Activated T-helper 1 cell treated with anti-CD3 and anti-CD28 coated beads, Interleukin-12 subunit alpha, Interleukin-12 subunit beta, Interleukin-2, Interleukin-4 antibody, amounts not matched to agents 30 ng/mL and 10 ng/mL and 1 ng/mL, durations not matched to agents 14 hours and 24 hours and 36 hours (primary cell): ENCODE data around the gene ODF2L. TPM values are rescaled to one million over a fixed set of nuclear protein-coding genes. Genes with fewer than 3 reads are reported as not detected.

Experiments used
- DNase-seq: peaks from one replicate; pipeline ENCODE4 v3.0.0; 2021; ENCODE audit warnings: low spot score
- H3K27ac Mint-ChIP-seq: one replicate; pipeline ENCODE4 v1.8.0; 2021; ENCODE audit warnings: mild to moderate bottlenecking, mixed read lengths
- H3K27me3 Mint-ChIP-seq: one replicate; pipeline ENCODE4 v1.8.0; 2022; ENCODE audit warnings: mild to moderate bottlenecking, moderate library complexity, mixed read lengths; ENCODE audit not compliant: insufficient read depth
- H3K36me3 Mint-ChIP-seq: one replicate; pipeline ENCODE4 v1.8.0; 2021; ENCODE audit warnings: low read depth, mixed read lengths
- H3K4me1 Mint-ChIP-seq: one replicate; pipeline ENCODE4 v1.8.0; 2021; ENCODE audit warnings: low read depth, mixed read lengths
- H3K4me3 Mint-ChIP-seq: one replicate; pipeline ENCODE4 v1.8.0; 2021; ENCODE audit warnings: mild to moderate bottlenecking, moderate library complexity, mixed read lengths
- H3K9me3 Mint-ChIP-seq: one replicate; pipeline ENCODE4 v1.8.0; 2021; ENCODE audit warnings: mixed read lengths
- intact Hi-C: fragments of 100-400 bp; cut with micrococcal nuclease; formaldehyde crosslinking; loops from one replicate; pipeline ENCODE4 v1.15.1; 2024
- total RNA-seq: library from RNA; stranded (reverse); gene quantifications from 2 replicates; pipeline ENCODE4 v1.2.3, GENCODE V29; 2022

Gene ODF2L, protein sequence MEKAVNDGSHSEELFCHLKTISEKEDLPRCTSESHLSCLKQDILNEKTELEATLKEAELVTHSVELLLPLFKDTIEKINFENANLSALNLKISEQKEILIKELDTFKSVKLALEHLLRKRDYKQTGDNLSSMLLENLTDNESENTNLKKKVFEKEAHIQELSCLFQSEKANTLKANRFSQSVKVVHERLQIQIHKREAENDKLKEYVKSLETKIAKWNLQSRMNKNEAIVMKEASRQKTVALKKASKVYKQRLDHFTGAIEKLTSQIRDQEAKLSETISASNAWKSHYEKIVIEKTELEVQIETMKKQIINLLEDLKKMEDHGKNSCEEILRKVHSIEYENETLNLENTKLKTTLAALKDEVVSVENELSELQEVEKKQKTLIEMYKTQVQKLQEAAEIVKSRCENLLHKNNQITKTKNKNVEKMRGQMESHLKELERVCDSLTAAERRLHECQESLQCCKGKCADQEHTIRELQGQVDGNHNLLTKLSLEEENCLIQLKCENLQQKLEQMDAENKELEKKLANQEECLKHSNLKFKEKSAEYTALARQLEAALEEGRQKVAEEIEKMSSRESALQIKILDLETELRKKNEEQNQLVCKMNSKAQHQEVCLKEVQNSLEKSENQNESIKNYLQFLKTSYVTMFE
- total RNA-seq, result 21.0 and 22.4 TPM in 2 replicates

GRCh38 chr1:86395751-86396497 is at the start of gene ODF2L:
TSS of gene ODF2L (minus strand) at chr1:86396323. CDS start at chr1:86387027, 9,296 bp downstream.
- H3K9me3 Mint-ChIP-seq, result peaks cover 7% of the 10 kb centered on the region
- H3K27me3 Mint-ChIP-seq, result no peaks in the 10 kb centered on the region
- peak; percentile 90 for DNase-seq
- intact Hi-C loops, result loop anchor here (1.0 to 10.0 kb wide), 10 partner anchors 8 to 1121 kb away; partner anchors contain the start of genes BCL10, HS2ST1, SELENOF and SH3GLB1
- H3K4me3 Mint-ChIP-seq, result peak within 1 kb of the TSS; percentile 97
- peak within 1 kb of the TSS; percentile 96 for H3K27ac Mint-ChIP-seq
- peaks cover 54% of the 10 kb centered on the region for H3K4me1 Mint-ChIP-seq
- H3K36me3 Mint-ChIP-seq, result peaks cover 12% of the 10 kb centered on the region

- Mint-ChIP-seq H3K4me3 (no peak overlapping the region), H3K27me3 (peaks cover 16% of the 10 kb centered on the region)
Measured at GRCh38 chr1:86445919-86446318, 49.8 kb upstream of the ODF2L start.

GRCh38 chr1:86441997-86442396 is 45.9 kb upstream of the ODF2L start:
- H3K9me3 Mint-ChIP-seq, result no peaks in the 10 kb centered on the region
- intact Hi-C loops, result no loop called here
- H3K27ac Mint-ChIP-seq, result no peak overlapping the region
- H3K36me3 Mint-ChIP-seq, result no peaks in the 10 kb centered on the region
- H3K4me3 Mint-ChIP-seq, result no peak overlapping the region
- peaks cover 11% of the 10 kb centered on the region for H3K27me3 Mint-ChIP-seq
- H3K4me1 Mint-ChIP-seq, result no peaks in the 10 kb centered on the region
- no peak for DNase-seq

More at GRCh38 chr1:86445919-86446318, 49.8 kb upstream of the ODF2L start:
- Mint-ChIP-seq H3K9me3 (no peaks in the 10 kb centered on the region), H3K27ac (no peak overlapping the region), H3K4me1 (no peaks in the 10 kb centered on the region), H3K36me3 (no peaks in the 10 kb centered on the region)
- no peak for DNase-seq
- intact Hi-C loops, result no loop called here

DNA sequence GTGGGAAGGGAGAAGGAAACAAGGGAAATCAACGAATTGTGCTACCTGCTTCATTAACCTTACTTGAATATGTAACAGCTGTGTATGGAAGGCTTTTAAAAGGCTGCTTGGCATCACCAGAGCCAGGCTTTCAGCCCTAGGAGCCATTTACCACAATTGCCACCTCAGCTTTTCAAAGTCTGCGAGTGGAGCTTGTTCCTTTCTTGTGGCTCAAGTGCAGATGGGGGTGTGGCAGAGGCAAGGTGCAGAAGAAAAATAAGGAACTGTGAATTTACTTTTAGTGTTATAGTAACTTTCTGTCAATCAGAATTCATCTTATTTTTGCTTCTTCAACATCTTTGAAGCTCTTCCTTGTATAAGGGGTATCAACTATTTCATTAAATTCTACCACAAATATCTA is 45.5 kb upstream of the ODF2L start:
- H3K4me3 Mint-ChIP-seq, result no peak overlapping the region
- no peak overlapping the region for H3K27ac Mint-ChIP-seq
- H3K9me3 Mint-ChIP-seq, result no peaks in the 10 kb centered on the region
- no peaks in the 10 kb centered on the region for H3K4me1 Mint-ChIP-seq
- no peaks in the 10 kb centered on the region for H3K36me3 Mint-ChIP-seq
- peaks cover 9% of the 10 kb centered on the region for H3K27me3 Mint-ChIP-seq
- DNase-seq, result no peak
- intact Hi-C loops, result no loop called here

- Mint-ChIP-seq H3K9me3 (no peaks in the 10 kb centered on the region), H3K4me3 (no peak overlapping the region), H3K4me1 (no peaks in the 10 kb centered on the region), H3K27ac (no peak overlapping the region), H3K36me3 (no peaks in the 10 kb centered on the region), H3K27me3 (peaks cover 11% of the 10 kb centered on the region)
- no peak for DNase-seq
- intact Hi-C loops, result no loop called here
Measured at GRCh38 chr1:86436041-86436440, 39.9 kb upstream of the ODF2L start.

GRCh38 chr1:86435327-86435726 is 39.2 kb upstream of the ODF2L start:
- DNase-seq, result no peak
- Mint-ChIP-seq H3K4me1 (no peaks in the 10 kb centered on the region), H3K27me3 (peaks cover 11% of the 10 kb centered on the region), H3K36me3 (no peaks in the 10 kb centered on the region), H3K27ac (no peak overlapping the region), H3K4me3 (no peak overlapping the region), H3K9me3 (no peaks in the 10 kb centered on the region)
- intact Hi-C loops, result no loop called here

DNA sequence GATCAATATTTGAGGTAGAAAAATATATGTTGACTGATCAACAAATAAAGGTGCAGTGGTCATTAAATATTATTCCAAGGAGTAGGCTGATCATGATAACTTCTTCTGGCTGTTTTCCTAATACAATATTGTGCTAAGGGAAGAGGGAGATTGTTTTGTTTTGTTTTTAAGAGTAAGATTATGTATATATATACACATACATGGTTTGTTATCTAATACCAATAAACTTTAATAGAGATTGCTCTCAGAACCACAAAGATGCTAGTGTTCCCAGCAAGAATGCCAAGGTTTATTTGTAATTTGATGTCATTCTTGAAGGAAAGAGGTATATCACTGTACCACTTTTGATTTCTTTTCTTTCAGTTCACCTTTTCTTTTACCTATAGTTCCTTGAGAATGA is 37.9 kb upstream of the ODF2L start:
- Mint-ChIP-seq H3K36me3 (no peaks in the 10 kb centered on the region), H3K9me3 (no peaks in the 10 kb centered on the region), H3K27me3 (peaks cover 8% of the 10 kb centered on the region), H3K27ac (no peak overlapping the region), H3K4me3 (no peak overlapping the region), H3K4me1 (no peaks in the 10 kb centered on the region)
- intact Hi-C loops, result no loop called here
- no peak for DNase-seq

DNA sequence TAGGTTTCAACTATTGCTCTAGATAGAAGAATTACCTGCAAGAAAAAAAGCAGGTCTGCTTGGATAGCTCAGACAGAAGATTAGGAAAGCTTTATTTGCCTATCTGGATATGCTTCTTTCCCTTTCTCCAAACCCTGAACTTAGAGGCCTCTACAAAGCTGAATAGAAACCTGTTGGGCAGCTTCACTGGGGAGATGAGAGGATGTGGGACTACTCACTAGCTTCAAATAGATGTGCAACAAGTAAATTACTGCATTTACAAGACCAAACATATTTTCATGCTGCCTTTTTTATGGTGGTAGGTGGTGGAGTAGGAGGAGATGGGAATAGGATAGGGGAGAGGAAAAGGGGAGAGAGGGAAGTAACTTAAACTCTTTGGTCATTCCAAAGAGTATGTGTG is 34.3 kb upstream of the ODF2L start:
- no peaks in the 10 kb centered on the region for H3K4me1 Mint-ChIP-seq
- no peak for DNase-seq
- intact Hi-C loops, result no loop called here
- H3K27me3 Mint-ChIP-seq, result peaks cover 2% of the 10 kb centered on the region
- no peaks in the 10 kb centered on the region for H3K36me3 Mint-ChIP-seq
- no peak overlapping the region for H3K27ac Mint-ChIP-seq
- no peaks in the 10 kb centered on the region for H3K9me3 Mint-ChIP-seq
- H3K4me3 Mint-ChIP-seq, result no peak overlapping the region

DNA sequence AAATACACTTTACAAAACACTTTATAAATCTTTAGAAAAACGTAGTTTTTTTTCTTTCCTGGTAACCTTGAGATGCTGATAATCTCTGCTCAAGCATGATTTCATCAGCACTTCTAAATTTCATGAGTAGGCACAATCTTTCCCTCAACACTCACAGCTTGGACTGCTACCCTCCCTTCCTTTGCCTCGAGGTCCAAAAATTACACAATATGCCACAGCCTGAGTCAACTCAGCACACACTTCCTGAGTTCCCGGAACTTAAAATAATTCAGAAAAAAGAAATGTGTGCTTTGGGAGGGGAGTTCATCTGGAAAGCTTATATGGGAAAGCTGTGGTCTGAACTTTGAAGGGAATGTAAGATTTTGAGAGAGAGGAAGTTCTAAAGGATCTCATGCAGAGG is 33.7 kb upstream of the ODF2L start:
- Mint-ChIP-seq H3K27ac (no peak overlapping the region), H3K4me3 (no peak overlapping the region), H3K36me3 (no peaks in the 10 kb centered on the region), H3K4me1 (no peaks in the 10 kb centered on the region), H3K27me3 (peaks cover 2% of the 10 kb centered on the region), H3K9me3 (no peaks in the 10 kb centered on the region)
- intact Hi-C loops, result no loop called here
- DNase-seq, result no peak

GRCh38 chr1:86429122-86429725 is 33.1 kb upstream of the ODF2L start:
- intact Hi-C loops, result no loop called here
- Mint-ChIP-seq H3K27me3 (peaks cover 2% of the 10 kb centered on the region), H3K4me3 (no peak overlapping the region), H3K27ac (no peak overlapping the region), H3K4me1 (no peaks in the 10 kb centered on the region), H3K36me3 (no peaks in the 10 kb centered on the region), H3K9me3 (no peaks in the 10 kb centered on the region)
- DNase-seq, result no peak

DNA sequence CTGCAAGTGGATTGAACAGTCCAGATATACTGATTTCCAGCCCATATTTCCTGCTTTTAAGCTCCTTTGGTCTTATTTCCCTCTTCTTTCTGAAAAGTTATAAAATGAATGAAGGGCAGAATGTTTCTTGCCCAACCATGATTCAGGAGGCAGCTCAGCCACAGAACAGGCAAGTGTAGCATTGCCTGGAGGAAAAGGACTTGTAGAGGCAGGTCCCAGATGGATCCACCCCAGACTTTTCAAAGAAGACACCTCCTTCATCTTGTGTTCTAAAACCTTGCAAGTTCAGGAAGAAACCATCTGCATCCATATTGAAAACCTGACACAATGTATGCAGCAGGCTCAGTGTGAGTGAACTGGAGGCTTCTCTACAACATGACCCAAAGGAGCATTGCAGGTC is 27.8 kb upstream of the ODF2L start, which contains the start of gene CLCA2:
Gene CLCA2, plus strand, starts transcription at position 299 of the 400 bp plus-strand sequence. Its CDS starts 77 bp downstream, at position 376.
- DNase-seq, result no peak

DNA sequence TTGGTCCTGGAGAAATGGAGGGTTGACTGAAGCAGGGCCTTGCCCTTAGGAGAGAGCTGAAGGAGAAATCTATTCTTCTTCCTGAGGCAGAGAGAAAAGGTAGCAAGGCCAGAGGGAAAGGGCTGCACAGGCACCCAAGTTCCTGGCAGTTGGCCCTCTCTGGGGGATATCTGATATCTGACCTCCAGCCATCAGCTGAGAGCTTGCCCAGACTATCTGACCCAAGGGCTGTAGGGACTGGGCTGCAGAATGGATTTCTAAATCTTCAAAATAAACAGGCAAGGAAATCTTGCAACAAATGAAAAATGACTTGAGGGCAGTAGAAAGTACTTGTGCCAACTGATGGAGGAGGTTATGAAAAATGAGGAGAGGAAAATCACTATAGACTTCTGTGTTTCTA is 27.4 kb upstream of the ODF2L start:
- intact Hi-C loops, result no loop called here
- Mint-ChIP-seq H3K27ac (no peak overlapping the region), H3K27me3 (peaks cover 3% of the 10 kb centered on the region), H3K4me1 (peaks cover 5% of the 10 kb centered on the region), H3K36me3 (no peaks in the 10 kb centered on the region), H3K4me3 (no peak overlapping the region), H3K9me3 (no peaks in the 10 kb centered on the region)
- no peak for DNase-seq

More for the DNA sequence above, 27.8 kb upstream of the ODF2L start, which contains the start of gene CLCA2:
- no peak within 1 kb of the TSS for H3K4me3 Mint-ChIP-seq
- intact Hi-C loops, result no loop called here
- H3K4me1 Mint-ChIP-seq, result peaks cover 5% of the 10 kb centered on the region
- peaks cover 3% of the 10 kb centered on the region for H3K27me3 Mint-ChIP-seq
- H3K27ac Mint-ChIP-seq, result no peak within 1 kb of the TSS
- no peaks in the 10 kb centered on the region for H3K36me3 Mint-ChIP-seq
- H3K9me3 Mint-ChIP-seq, result no peaks in the 10 kb centered on the region
